ENCODE measurements around the gene PITPNM3. TPM values are rescaled to one million over a fixed set of nuclear protein-coding genes. Genes with fewer than 3 reads are reported as not detected.

PITPNM3 gene
- total and polyA plus RNA-seq, 2 of the 13 experiments (the other 11 are each of a cell fraction or from before 2014, with no cell fraction given): 0.13 to 0.29 TPM

DNA sequence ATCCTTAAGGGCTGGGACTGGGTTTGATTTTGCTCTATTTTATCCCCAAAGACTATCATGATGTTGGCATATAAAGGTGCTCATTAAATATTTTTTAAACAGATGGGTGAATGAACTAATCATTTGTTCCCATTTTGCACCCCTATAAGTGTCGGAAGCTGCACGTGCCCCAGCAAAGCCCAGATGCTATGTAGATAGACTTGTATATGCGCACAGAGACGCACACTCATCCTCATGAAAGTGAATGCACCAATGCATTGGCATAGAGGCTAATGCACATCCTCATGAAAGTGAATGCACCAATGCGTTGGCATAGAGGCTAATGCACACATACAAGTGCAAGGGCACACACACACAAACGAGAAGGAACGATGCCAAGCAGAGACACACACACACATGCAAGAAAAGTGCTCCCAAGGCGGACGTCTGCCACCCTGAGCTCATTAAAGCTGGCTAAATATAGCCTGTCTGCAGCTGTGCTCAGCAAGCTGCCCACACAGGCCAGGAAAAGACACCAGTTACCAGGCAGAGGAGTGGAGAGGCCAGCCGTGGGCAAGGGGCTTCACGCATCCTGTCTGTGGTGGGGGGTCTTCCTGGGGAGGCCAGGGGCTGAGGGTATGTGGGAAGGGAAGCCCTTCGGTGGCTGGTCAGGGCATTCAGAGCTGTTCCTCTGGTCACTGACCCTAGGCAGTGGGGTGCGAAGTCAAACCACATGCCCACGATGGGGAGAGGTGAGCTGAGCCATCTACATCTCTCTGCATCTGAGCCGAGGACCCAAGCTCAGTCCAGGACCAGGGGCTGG is 59.5 kb downstream of the PITPNM3 start:
- no peak for FAIRE-seq
- CTCF ChIA-PET (ENCODE audit: low intra/inter-chr PET ratio, low total read pairs): no interaction called here
- in situ Hi-C loops (cut with HindIII; ENCODE audit: extremely low pct_ligation_motif_present, low pct_unique_long_range_greater_than_20kb): no loop called here

DNA sequence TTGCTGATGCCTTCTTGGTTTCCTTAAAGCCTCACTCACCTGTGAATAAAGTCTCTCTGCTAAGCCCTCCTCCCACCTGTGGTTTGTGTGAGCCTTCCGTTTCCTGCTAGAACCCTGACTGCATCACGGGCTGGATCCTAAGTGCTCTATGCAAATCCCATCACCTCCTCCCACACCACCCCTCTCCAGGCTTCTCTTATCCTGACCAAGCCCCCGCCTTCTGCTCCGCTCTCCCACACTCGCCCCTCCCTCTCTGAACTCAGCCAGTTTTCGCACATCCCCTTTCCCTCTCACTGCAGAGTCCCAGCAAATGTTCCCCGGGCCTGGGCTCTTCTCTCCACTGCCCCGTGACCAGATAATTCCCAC is 60.3 kb downstream of the PITPNM3 start:
- Histone ChIP-seq H3K4me2 (ENCODE audit: low read depth, low read length) (no peak overlapping the region), H3K4me3 (replicated peaks in 1 of 3; ENCODE audit: insufficient read depth in 1 of 3, low read depth in 2 of 3, low read length in 3 of 3) (no peak overlapping the region), H2AFZ (ENCODE audit: low read length) (no peak overlapping the region), H3K9ac (ENCODE audit: insufficient read depth, low read depth, low read length) (no peak overlapping the region), H3K27ac (ENCODE audit: extremely low read length, insufficient read depth, low read length) (no peak overlapping the region), H3K9me3 (ENCODE audit: low read length) (no peaks in the 10 kb centered on the region), H3K4me1 (ENCODE audit: insufficient read depth, low read length) (no peaks in the 10 kb centered on the region), H3K79me2 (ENCODE audit: insufficient read depth, low read length) (no peaks in the 10 kb centered on the region), H3K36me3 (replicated peaks in 1 of 2; ENCODE audit: control insufficient read depth in 1 of 2, insufficient read depth in 2 of 2, low read length in 2 of 2) (no peaks in the 10 kb centered on the region), H3K27me3 (ENCODE audit: control insufficient read depth in 1 of 2, insufficient read depth in 2 of 2, low read length in 2 of 2) (no peaks in the 10 kb centered on the region; a peak in 1 of 5 replicates), H4K20me1 (ENCODE audit: insufficient read depth, low read length) (no peaks in the 10 kb centered on the region)
- no peak for FAIRE-seq
- ATAC-seq: no peak
- CTCF ChIA-PET (ENCODE audit: low intra/inter-chr PET ratio, low total read pairs): no interaction called here
- in situ Hi-C loops (cut with HindIII; ENCODE audit: extremely low pct_ligation_motif_present, low pct_unique_long_range_greater_than_20kb) (no loop called here), intact Hi-C loops (cut with micrococcal nuclease; ENCODE audit: unreplicated experiment) (no loop called here)
- POLR2A ChIA-PET: no interaction called here
- DNase-seq (ENCODE audit: low spot score): no peak
- WGBS (ENCODE audit: low lambda C conversion rate): 35% methylated on average over 8 of the region's 8 CpGs
- no TSS peak for BruUV-seq (replicated peaks)
- TF ChIP-seq ZSCAN20 (CRISPR knock-in tag; IDR thresholded peaks at IDR 0.05; ENCODE audit: borderline replicate concordance) (no peak), SUZ12 (IDR thresholded peaks at IDR 0.05; ENCODE audit: low read depth, low read length) (no peak), ZNF674 (CRISPR knock-in tag; IDR thresholded peaks at IDR 0.05; ENCODE audit: low read depth) (no peak), ZNF563 (CRISPR knock-in tag; IDR thresholded peaks at IDR 0.05) (no peak), ZNF224 (CRISPR knock-in tag; IDR thresholded peaks at IDR 0.05) (no peak), MBNL3 (CRISPR knock-in tag; conservative IDR thresholded peaks at IDR 0.05) (no peak), ZNF382 (CRISPR knock-in tag; IDR thresholded peaks at IDR 0.05; ENCODE audit: borderline replicate concordance) (no peak)
- TF ChIP-seq, protein P1, sequence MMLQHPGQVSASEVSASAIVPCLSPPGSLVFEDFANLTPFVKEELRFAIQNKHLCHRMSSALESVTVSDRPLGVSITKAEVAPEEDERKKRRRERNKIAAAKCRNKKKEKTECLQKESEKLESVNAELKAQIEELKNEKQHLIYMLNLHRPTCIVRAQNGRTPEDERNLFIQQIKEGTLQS (CRISPR knock-in tag; IDR thresholded peaks at IDR 0.05): no peak
- TF ChIP-seq, protein P2, sequence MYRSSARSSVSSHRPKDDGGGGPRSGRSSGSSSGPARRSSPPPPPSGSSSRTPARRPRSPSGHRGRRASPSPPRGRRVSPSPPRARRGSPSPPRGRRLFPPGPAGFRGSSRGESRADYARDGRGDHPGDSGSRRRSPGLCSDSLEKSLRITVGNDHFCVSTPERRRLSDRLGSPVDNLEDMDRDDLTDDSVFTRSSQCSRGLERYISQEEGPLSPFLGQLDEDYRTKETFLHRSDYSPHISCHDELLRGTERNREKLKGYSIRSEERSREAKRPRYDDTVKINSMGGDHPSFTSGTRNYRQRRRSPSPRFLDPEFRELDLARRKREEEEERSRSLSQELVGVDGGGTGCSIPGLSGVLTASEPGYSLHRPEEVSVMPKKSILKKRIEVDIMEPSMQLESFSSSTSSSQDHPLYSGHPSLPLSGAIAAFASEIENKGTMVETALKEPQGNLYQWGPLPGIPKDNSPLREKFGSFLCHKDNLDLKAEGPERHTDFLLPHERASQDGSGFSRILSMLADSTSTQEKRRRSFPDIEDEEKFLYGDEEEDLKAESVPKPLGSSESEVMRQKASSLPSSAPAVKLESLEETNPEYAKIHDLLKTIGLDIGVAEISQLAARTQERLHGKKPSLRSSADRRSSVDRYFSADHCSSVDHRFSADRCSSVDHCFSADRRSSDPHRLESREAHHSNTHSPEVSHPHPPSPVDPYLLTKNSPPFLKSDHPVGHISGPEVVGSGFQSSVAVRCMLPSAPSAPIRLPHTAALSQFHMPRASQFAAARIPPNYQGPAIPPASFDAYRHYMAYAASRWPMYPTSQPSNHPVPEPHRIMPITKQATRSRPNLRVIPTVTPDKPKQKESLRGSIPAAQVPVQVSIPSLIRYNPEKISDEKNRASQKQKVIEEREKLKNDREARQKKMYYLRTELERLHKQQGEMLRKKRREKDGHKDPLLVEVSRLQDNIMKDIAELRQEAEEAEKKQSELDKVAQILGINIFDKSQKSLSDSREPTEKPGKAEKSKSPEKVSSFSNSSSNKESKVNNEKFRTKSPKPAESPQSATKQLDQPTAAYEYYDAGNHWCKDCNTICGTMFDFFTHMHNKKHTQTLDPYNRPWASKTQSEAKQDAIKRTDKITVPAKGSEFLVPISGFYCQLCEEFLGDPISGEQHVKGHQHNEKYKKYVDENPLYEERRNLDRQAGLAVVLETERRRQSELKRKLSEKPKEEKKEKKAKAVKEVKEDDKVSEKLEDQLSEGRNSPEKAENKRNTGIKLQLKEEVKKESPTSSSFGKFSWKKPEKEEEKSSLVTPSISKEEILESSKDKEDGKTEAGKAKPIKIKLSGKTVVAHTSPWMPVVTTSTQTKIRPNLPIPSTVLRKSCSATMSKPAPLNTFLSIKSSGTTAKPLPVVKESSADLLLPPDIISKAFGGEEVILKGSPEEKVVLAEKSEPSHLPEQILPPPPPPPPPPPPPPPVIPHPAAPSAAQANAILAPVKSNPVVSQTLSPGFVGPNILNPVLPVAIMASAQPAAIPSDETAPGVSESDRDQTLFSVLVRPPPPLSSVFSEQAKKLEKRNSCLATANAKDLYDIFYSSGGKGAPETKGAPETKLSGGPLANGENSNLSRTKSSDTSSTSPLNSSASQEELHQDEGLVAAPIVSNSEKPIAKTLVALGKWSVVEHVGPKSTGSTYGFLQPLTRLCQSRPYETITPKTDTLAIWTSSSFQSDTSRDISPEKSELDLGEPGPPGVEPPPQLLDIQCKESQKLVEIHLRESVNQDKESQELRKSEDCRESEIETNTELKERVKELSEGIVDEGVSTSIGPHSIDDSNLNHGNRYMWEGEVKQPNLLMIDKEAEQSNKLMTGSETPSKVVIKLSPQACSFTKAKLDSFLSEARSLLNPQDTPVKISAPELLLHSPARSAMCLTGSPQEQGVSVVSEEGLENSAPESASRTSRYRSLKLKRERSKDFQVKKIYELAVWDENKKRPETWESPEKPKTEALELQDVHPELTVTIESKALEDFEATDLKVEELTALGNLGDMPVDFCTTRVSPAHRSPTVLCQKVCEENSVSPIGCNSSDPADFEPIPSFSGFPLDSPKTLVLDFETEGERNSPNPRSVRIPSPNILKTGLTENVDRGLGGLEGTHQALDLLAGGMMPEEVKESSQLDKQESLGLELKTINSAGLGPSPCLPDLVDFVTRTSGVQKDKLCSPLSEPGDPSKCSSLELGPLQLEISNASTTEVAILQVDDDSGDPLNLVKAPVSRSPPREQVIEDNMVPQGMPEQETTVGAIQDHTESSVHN (CRISPR knock-in tag; IDR thresholded peaks at IDR 0.05): no peak

More for the DNA sequence above, 59.5 kb downstream of the PITPNM3 start:
- DNase-seq (ENCODE audit: low spot score) (no peak), ATAC-seq (no peak)
- intact Hi-C loops (cut with micrococcal nuclease; ENCODE audit: unreplicated experiment): no loop called here
- POLR2A ChIA-PET: no interaction called here
- H3K9me3 ChIP-seq (ENCODE audit: low read length): no peaks in the 10 kb centered on the region
- TF ChIP-seq SAFB2 (CRISPR knock-in tag; IDR thresholded peaks at IDR 0.05; ENCODE audit: borderline replicate concordance, low read depth) (no peak), REPIN1 (CRISPR knock-in tag; IDR thresholded peaks at IDR 0.05; ENCODE audit: borderline replicate concordance, low read depth) (no peak)
- 25% methylated on average over 10 of the region's 15 CpGs for WGBS (ENCODE audit: low lambda C conversion rate)
- BruUV-seq (replicated peaks): no TSS peak
- no peak overlapping the region for H3K9ac ChIP-seq (ENCODE audit: insufficient read depth, low read depth, low read length)
- no peaks in the 10 kb centered on the region for H4K20me1 ChIP-seq (ENCODE audit: insufficient read depth, low read length)
- H3K27me3 ChIP-seq (ENCODE audit: control insufficient read depth in 1 of 2, insufficient read depth in 2 of 2, low read length in 2 of 2): no peaks in the 10 kb centered on the region; a peak in 1 of 5 replicates
- H2AFZ ChIP-seq (ENCODE audit: low read length): no peak overlapping the region
- H3K79me2 ChIP-seq (ENCODE audit: insufficient read depth, low read length): no peaks in the 10 kb centered on the region
- no peak overlapping the region for H3K4me3 ChIP-seq (replicated peaks in 1 of 3; ENCODE audit: insufficient read depth in 1 of 3, low read depth in 2 of 3, low read length in 3 of 3)
- H3K36me3 ChIP-seq (replicated peaks in 1 of 2; ENCODE audit: control insufficient read depth in 1 of 2, insufficient read depth in 2 of 2, low read length in 2 of 2): no peaks in the 10 kb centered on the region
- H3K4me1 ChIP-seq (ENCODE audit: insufficient read depth, low read length): no peaks in the 10 kb centered on the region
- no peak overlapping the region for H3K27ac ChIP-seq (ENCODE audit: extremely low read length, insufficient read depth, low read length)
- H3K4me2 ChIP-seq (ENCODE audit: low read depth, low read length): no peak overlapping the region

All from HepG2 (cell line).